Testis (tissue), 2 donors: ENCODE data around the gene ANKRD13D.

ENCODE experiments used
- CTCF ChIP-seq, 3 experiments: fragments of 450-650 bp in 2 of 3; fragments of 200-600 bp in 1 of 3; sonication (generic) in 1 of 3; IDR thresholded peaks; one replicate each; pipeline ENCODE4 v1.5.1; 2016 to 2019; ENCODE audit warnings: antibody characterized with exemption in 3 of 3, mild to moderate bottlenecking in 2 of 3, moderate library complexity in 1 of 3
- POLR2A ChIP-seq: fragments of 450-650 bp; IDR thresholded peaks from one replicate; pipeline ENCODE4 v1.6.1; 2017; ENCODE audit warnings: antibody characterized with exemption, mild to moderate bottlenecking, moderate library complexity

GRCh38 chr11:67281552-67282150, 7.5 kb upstream of the ANKRD13D start:
- TF ChIP-seq CTCF (IDR thresholded peaks at IDR 0.05): no peak
- no peak for TF ChIP-seq POLR2A
